ENCODE results near the gene DCAF10. TPM values are rescaled to one million over a fixed set of nuclear protein-coding genes. Genes with fewer than 3 reads are reported as not detected.

The DCAF10 gene
- total RNA-seq, 4 donors from 2014 or later, result 23.8 to 30.4 (median 26.0) TPM

GRCh38 chr9:37902131-37902530 is 101.5 kb downstream of the DCAF10 start:
- TF ChIP-seq POLR2A (IDR thresholded peaks at IDR 0.05) (no peak), CTCF (IDR thresholded peaks at IDR 0.05) (no peak)
- intact Hi-C loops (cut with DNase I; ENCODE audit: low total_unique reads), result no loop called here
- no peak overlapping the region for H3K4me3 ChIP-seq (ENCODE audit: low read depth, poor library complexity, severe bottlenecking)
- DNase-seq (ENCODE audit: low spot score in 2 of 2), result no peak

GRCh38 chr9:37902796-37903646 is 102.4 kb downstream of the DCAF10 start:
- peak in 1 of 2 donors; percentile 43 for DNase-seq (ENCODE audit: low spot score in 2 of 2)
- H3K4me3 ChIP-seq (ENCODE audit: low read depth, poor library complexity, severe bottlenecking), result peak overlapping the region; percentile 66
- no peak for TF ChIP-seq POLR2A (IDR thresholded peaks at IDR 0.05)
- TF ChIP-seq CTCF (IDR thresholded peaks at IDR 0.05), result no peak
- 4 to 6% methylated on average over 16 to 17 of the region's 17 CpGs for WGBS, 2 donors
- intact Hi-C loops (cut with DNase I; ENCODE audit: low total_unique reads), result no loop called here

- intact Hi-C loops (cut with DNase I; ENCODE audit: low total_unique reads), result no loop called here
- peak within 1 kb of the TSS; percentile 66 for H3K4me3 ChIP-seq (ENCODE audit: low read depth, poor library complexity, severe bottlenecking)
- WGBS, 2 donors, result 0 to 1% methylated on average over 23 to 35 of the region's 84 CpGs
- no peak for TF ChIP-seq POLR2A (IDR thresholded peaks at IDR 0.05)
- peak in 1 of 3 donors; percentile 94 for TF ChIP-seq CTCF (IDR thresholded peaks at IDR 0.05)
- DNase-seq (ENCODE audit: low spot score in 2 of 2), result peak; percentile 91 to 99
Measured at GRCh38 chr9:37903647-37904444, 103.2 kb downstream of the DCAF10 start, which contains the start of gene SLC25A51. Gene SLC25A51, minus strand, starts transcription at chr9:37904127. Its CDS starts 15,577 bp downstream, at chr9:37888550.

GRCh38 chr9:37904445-37905130 is 104.0 kb downstream of the DCAF10 start:
- peak overlapping the region; percentile 66 for H3K4me3 ChIP-seq (ENCODE audit: low read depth, poor library complexity, severe bottlenecking)
- DNase-seq (ENCODE audit: low spot score in 2 of 2), result peak in 1 of 2 donors; percentile 87
- TF ChIP-seq POLR2A (IDR thresholded peaks at IDR 0.05), result no peak
- no peak for TF ChIP-seq CTCF (IDR thresholded peaks at IDR 0.05)
- WGBS, 2 donors, result 14 to 15% methylated on average over 36 of the region's 36 CpGs
- intact Hi-C loops (cut with DNase I; ENCODE audit: low total_unique reads), result no loop called here

- intact Hi-C loops (cut with DNase I; ENCODE audit: low total_unique reads), result no loop called here
- no peak overlapping the region for H3K4me3 ChIP-seq (ENCODE audit: low read depth, poor library complexity, severe bottlenecking)
- TF ChIP-seq POLR2A (IDR thresholded peaks at IDR 0.05), result no peak
- no peak for TF ChIP-seq CTCF (IDR thresholded peaks at IDR 0.05)
- 69 to 74% methylated on average over 10 of the region's 10 CpGs for WGBS, 2 donors
- DNase-seq (ENCODE audit: low spot score in 2 of 2), result no peak
Measured at GRCh38 chr9:37905131-37905505, 104.5 kb downstream of the DCAF10 start.

Data from lower leg skin (tissue), 4 donors.